Natural killer cell treated with Interleukin-12 subunit alpha and Interleukin-12 subunit beta and Interleukin-15 and Interleukin-18, amount 100 ng/mL, for 72 hours (primary cell): ENCODE data around the gene PHF12. TPM values are rescaled to one million over a fixed set of nuclear protein-coding genes. Genes with fewer than 3 reads are reported as not detected.
"Not testable (repeated sequence)": the region's sequence is repeated elsewhere in the genome, so short reads cannot be mapped to it uniquely, and the experiment has no call there.

Experiments
- ATAC-seq, 2 donors: fragments of 150-1000 bp; cut with Tn5 transposase in 1 of 2; sonication (Bioruptor Pico), chemical (Tn5 transposase) in 1 of 2; 2 replicates each; pipeline ENCODE4 v1.10.0; 2021
- DNase-seq: peaks from one replicate; pipeline ENCODE4 v3.0.0; 2022; ENCODE audit warnings: low spot score
- H3K27ac Mint-ChIP-seq, 2 donors: 1 replicate in 1 of 2; 2 replicates in 1 of 2; pipeline ENCODE4 v1.8.0; 2022; ENCODE audit warnings: mixed read lengths in 2 of 2, mild to moderate bottlenecking in 1 of 2, moderate library complexity in 1 of 2
- H3K27me3 Mint-ChIP-seq, 2 donors: 1 replicate in 1 of 2; 2 replicates in 1 of 2; pipeline ENCODE4 v1.8.0; 2022; ENCODE audit warnings: mixed read lengths in 2 of 2
- H3K36me3 Mint-ChIP-seq: one replicate; pipeline ENCODE4 v1.8.0; 2022; ENCODE audit warnings: mixed read lengths
- H3K4me1 Mint-ChIP-seq, 2 donors: 1 replicate in 1 of 2; 2 replicates in 1 of 2; pipeline ENCODE4 v1.8.0; 2022; ENCODE audit warnings: low read depth in 2 of 2, mixed read lengths in 2 of 2, mild to moderate bottlenecking in 1 of 2
- H3K4me3 Mint-ChIP-seq: one replicate; pipeline ENCODE4 v1.8.0; 2022; ENCODE audit warnings: mixed read lengths
- H3K9me3 Mint-ChIP-seq: 2 replicates; pipeline ENCODE4 v1.8.0; 2022; ENCODE audit warnings: mixed read lengths
- total RNA-seq, 2 donors: library from RNA; stranded (reverse); gene quantifications; one replicate each; pipeline ENCODE4 v1.2.3, GENCODE V29; 2022

The PHF12 gene
- total RNA-seq, 2 donors from 2014 or later, result 68.0 to 72.2 TPM

DNA sequence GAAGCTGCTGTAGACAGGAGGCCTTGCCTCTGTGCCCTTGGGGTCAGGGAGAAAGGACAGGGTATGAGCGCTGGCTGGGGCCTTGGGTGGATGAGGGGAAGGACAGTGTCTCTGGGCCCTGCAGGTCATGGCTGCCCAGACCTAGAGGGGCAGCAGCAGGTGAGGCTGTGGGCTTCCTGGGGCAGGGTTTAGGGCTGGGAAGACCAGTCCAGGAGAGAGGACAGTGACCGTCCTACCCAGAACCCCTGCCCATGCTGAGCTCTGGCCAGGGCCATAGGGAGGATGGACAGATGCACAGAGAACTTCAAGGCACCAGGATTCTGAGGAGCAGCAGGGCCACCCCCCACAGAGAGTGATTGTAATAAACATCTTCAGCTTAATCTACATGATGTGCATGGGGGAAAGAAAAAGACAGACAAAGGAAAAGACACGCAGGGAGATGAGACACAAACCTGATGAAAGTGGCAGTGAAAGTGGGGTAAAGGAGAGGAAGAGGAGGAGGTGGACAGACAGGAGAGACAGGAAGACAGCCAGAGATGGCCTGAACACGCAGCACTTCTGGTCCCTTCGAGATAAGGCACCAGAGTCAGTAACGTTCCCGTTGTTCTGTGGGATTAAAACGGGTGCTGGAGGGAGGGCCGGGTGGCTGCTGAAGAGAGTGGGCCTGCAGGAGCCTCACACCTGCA lies 71.3 kb downstream of the PHF12 start:
- Mint-ChIP-seq H3K9me3 (no peaks in the 10 kb centered on the region), H3K36me3 (peaks cover 7% of the 10 kb centered on the region), H3K27ac (no peak overlapping the region), H3K27me3 (no peaks in the 10 kb centered on the region), H3K4me1 (peaks cover 14 to 22% of the 10 kb centered on the region in 2 donors), H3K4me3 (no peak overlapping the region)
- DNase-seq (no peak), ATAC-seq (no peak)

GRCh38 chr17:28878981-28879380 lies 72.3 kb downstream of the PHF12 start:
- no peak for DNase-seq
- Mint-ChIP-seq H3K27ac (peak overlapping the region in 1 of 2 donors; percentile 20), H3K4me1 (peaks cover 11 to 20% of the 10 kb centered on the region in 2 donors), H3K36me3 (peaks cover 7% of the 10 kb centered on the region), H3K4me3 (no peak overlapping the region), H3K27me3 (no peaks in the 10 kb centered on the region), H3K9me3 (no peaks in the 10 kb centered on the region)
- no peak for ATAC-seq

DNA sequence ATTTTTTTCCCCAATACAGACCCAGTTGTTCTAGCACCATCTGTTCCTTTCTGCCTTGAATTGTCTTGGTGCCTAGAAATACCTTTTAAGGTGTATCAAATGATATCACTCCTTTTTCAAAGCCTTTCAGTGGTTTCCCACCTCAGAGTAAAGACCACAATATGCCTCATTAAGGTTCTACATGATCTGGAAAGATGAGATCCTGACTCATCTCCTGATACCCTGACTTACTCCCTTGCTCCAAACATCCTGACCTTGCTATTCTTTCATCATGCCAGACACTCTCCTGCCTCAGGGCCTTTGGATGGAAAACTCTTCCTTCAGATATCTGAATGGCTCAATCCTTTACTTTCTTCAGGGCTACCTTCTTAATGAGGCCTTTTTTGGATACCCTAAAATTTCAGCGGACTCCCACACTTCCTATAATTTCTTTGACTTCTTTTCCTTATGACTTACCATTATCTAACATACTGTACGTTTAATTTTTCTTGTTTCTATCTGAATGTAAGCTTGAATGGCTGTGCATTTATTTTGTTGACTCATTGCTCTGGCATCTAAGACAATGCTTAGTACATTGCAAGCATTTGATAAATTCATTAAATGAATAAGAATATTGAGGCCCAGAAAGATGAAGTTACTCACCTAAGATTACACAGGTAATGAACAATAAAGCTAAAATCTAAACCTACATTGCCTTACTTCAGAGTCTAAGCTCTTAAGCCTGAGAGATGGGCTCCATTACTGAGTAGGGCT lies 73.0 kb downstream of the PHF12 start:
- no peak for ATAC-seq
- Mint-ChIP-seq H3K4me3 (no peak overlapping the region), H3K36me3 (peaks cover 7% of the 10 kb centered on the region), H3K27ac (peak overlapping the region in 1 of 2 donors; percentile 20), H3K9me3 (no peaks in the 10 kb centered on the region), H3K4me1 (peaks cover 11 to 20% of the 10 kb centered on the region in 2 donors), H3K27me3 (no peaks in the 10 kb centered on the region)
- DNase-seq, result no peak

GRCh38 chr17:28877150-28877711 lies 74.1 kb downstream of the PHF12 start:
- ATAC-seq, H3K9me3 Mint-ChIP-seq, DNase-seq, H3K27ac Mint-ChIP-seq, H3K36me3 Mint-ChIP-seq, H3K4me3 Mint-ChIP-seq, H3K27me3 Mint-ChIP-seq: not testable (repeated sequence)
- H3K4me1 Mint-ChIP-seq, result peaks cover 15 to 20% of the 10 kb centered on the region in 2 donors

- H3K27me3 Mint-ChIP-seq, result no peaks in the 10 kb centered on the region
- H3K4me1 Mint-ChIP-seq, result peaks cover 19 to 25% of the 10 kb centered on the region in 2 donors
- ATAC-seq, result peak in 1 of 2 donors; percentile 76
- H3K4me3 Mint-ChIP-seq, result peak overlapping the region; percentile 19
- H3K27ac Mint-ChIP-seq, result peak overlapping the region in 1 of 2 donors; percentile 52
- no peak for DNase-seq
- H3K9me3 Mint-ChIP-seq, result no peaks in the 10 kb centered on the region
- peaks cover 7% of the 10 kb centered on the region for H3K36me3 Mint-ChIP-seq
Measured at GRCh38 chr17:28875848-28876550, 75.3 kb downstream of the PHF12 start.

GRCh38 chr17:28874750-28875149 lies 76.6 kb downstream of the PHF12 start:
- Mint-ChIP-seq H3K9me3 (no peaks in the 10 kb centered on the region), H3K27me3 (no peaks in the 10 kb centered on the region), H3K4me1 (peaks cover 20 to 27% of the 10 kb centered on the region in 2 donors), H3K36me3 (no peaks in the 10 kb centered on the region), H3K27ac (no peak overlapping the region), H3K4me3 (no peak overlapping the region)
- ATAC-seq, result no peak
- no peak for DNase-seq

- H3K4me1 Mint-ChIP-seq, result peaks cover 20 to 27% of the 10 kb centered on the region in 2 donors
- no peaks in the 10 kb centered on the region for H3K27me3 Mint-ChIP-seq
- H3K27ac Mint-ChIP-seq, result no peak overlapping the region
- no peak overlapping the region for H3K4me3 Mint-ChIP-seq
- H3K9me3 Mint-ChIP-seq, result no peaks in the 10 kb centered on the region
- ATAC-seq (no peak), DNase-seq (no peak)
- no peaks in the 10 kb centered on the region for H3K36me3 Mint-ChIP-seq
Measured at GRCh38 chr17:28873839-28874238, 77.5 kb downstream of the PHF12 start.

- no peaks in the 10 kb centered on the region for H3K27me3 Mint-ChIP-seq
Measured at GRCh38 chr17:28871056-28871579, 80.2 kb downstream of the PHF12 start.

DNA sequence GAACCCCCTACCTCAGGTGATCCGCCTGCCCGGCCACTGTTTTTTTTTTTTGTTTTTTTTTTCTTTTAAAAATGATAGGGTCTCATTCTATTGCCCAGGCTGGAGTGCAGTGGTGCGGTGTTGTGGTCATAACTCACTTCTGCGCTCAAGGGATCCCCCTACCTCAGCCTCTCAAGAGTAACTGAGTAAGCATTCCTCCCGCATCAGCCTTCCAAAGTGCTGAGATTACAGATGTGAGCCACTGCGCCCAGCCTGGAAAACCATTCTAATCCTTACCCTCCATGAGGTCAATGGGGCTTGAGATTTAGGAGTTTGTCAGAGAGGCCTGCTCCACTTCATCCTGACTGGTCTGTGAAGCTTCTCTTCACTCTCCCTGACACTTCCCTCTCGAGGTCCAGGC lies 84.0 kb downstream of the PHF12 start:
- Mint-ChIP-seq H3K4me3 (no peak overlapping the region), H3K27ac (no peak overlapping the region), H3K9me3 (no peaks in the 10 kb centered on the region), H3K27me3 (no peaks in the 10 kb centered on the region), H3K36me3 (no peaks in the 10 kb centered on the region), H3K4me1 (peaks cover 5 to 12% of the 10 kb centered on the region in 2 donors)
- ATAC-seq (no peak), DNase-seq (no peak)

More at GRCh38 chr17:28871056-28871579, 80.2 kb downstream of the PHF12 start:
- Mint-ChIP-seq H3K9me3 (no peaks in the 10 kb centered on the region), H3K36me3 (no peaks in the 10 kb centered on the region), H3K27ac (peak overlapping the region; percentile 84 to 85), H3K4me1 (peaks cover 15 to 17% of the 10 kb centered on the region in 2 donors), H3K4me3 (peak overlapping the region; percentile 21)
- ATAC-seq, result peak; percentile 88 to 95
- no peak for DNase-seq

DNA sequence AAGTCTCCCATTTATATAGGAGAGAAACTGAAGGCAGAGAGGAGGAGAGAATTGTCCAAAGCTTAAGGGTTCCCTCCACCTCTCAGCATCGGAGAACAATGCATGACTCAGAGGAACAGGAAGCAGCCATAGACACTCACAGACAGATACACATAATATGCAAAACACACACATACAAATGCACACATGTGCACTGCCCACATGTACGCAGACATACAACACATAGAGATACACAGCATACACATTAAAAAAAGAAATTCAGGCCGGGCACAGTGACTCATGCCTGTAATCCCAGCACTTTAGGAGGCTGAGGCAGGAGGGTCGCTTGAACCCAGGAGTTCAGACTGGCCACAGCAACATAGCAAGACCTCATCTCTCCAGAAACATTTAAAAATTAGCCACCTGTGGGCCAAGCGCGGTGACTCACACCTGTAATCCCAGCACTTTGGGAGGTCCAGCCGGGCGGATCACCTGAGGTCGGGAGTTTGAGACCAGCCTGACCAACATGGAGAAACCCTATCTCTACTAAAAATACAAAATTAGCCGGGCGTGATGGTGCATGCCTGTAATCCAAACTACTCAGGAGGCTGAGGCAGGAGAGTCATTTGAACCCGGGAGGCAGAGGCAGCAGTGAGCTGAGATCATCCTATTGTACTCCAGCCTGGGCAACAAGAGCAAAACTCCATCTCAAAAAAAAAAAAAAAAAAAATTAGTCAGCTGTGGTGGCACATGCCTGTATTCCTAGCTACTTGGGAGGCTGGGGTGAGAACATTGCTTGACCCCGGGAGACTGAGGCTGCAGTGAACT lies 85.2 kb downstream of the PHF12 start:
- ATAC-seq, result peak in 1 of 2 donors; percentile 55
- Mint-ChIP-seq H3K27me3 (no peaks in the 10 kb centered on the region), H3K4me3 (no peak overlapping the region), H3K9me3 (no peaks in the 10 kb centered on the region), H3K36me3 (no peaks in the 10 kb centered on the region), H3K4me1 (peaks cover 2 to 8% of the 10 kb centered on the region in 2 donors), H3K27ac (no peak overlapping the region)
- no peak for DNase-seq

DNA sequence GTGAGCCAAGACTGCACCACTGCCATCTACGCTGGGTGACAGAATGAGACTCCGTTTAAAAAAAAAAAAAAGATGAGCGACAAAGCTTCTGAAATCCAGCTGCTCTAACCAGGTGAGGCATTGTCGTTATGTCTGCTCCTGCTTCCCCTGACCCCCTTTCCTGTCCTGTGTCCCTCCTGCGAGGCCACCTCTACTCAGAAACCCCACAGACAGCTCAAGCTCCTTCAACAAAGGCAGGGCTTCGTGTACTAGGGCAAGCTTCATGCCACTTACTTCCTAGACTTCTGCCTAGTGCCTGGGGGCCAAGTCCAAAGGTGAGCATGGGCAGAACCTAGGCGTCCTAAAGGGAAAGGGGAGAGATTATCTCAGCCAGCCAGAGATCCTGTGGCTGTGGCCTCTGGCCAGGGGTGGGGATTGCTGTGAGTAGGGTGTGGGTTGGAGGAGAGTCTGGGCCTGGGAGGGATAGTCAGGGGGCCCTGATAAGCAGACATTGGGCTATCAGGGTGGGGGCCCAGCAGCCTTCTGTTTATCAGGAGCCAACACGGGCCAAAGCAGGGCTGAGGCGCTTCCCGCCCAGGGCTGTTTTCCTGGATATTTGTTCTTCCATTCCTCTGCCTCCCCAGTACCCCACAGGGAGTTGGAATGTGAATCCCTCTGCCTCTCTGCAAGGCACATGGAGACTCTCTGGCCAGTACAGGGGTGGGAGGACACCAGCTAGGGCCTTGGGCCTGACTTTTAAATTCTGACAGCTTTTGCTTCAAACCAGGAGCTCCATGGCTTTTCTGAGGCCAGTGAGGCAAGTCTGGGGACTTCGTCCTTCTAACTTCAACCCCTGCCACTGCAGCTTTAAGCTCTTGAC lies 86.1 kb downstream of the PHF12 start:
- no peaks in the 10 kb centered on the region for H3K9me3 Mint-ChIP-seq
- DNase-seq (no peak), ATAC-seq (no peak)
- H3K4me3 Mint-ChIP-seq, result no peak overlapping the region
- H3K27me3 Mint-ChIP-seq, result no peaks in the 10 kb centered on the region
- H3K4me1 Mint-ChIP-seq, result peaks cover 0 to 5% of the 10 kb centered on the region in 2 donors
- no peak overlapping the region for H3K27ac Mint-ChIP-seq
- H3K36me3 Mint-ChIP-seq, result no peaks in the 10 kb centered on the region

DNA sequence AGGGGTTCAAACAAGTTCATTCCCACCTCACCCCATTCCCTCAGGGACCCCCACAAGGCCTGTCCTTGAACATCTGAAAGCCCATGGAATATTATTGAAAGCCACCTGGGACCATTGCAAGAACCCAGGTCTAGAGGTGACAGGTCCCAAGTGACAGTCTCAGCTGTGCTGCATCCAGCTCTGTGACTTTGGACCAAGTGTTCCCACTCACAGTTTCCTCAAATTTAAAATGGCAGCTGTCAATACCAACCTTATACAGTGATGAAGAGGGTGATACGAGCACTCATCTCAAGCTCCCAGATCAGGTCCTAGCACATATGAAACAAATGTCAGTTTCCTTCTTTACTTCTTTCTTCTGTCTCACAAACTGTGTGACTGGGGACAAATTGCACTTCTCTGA lies 87.4 kb downstream of the PHF12 start:
- H3K9me3 Mint-ChIP-seq, result no peaks in the 10 kb centered on the region
- peaks cover 0 to 5% of the 10 kb centered on the region in 2 donors for H3K4me1 Mint-ChIP-seq
- DNase-seq (no peak), ATAC-seq (no peak)
- H3K27me3 Mint-ChIP-seq, result no peaks in the 10 kb centered on the region
- H3K27ac Mint-ChIP-seq, result no peak overlapping the region
- H3K4me3 Mint-ChIP-seq, result no peak overlapping the region
- H3K36me3 Mint-ChIP-seq, result no peaks in the 10 kb centered on the region
